HG03103 (cell line): ENCODE data around the gene SEZ6L.
"Not testable (repeated sequence)": the region's sequence is repeated elsewhere in the genome, so short reads cannot be mapped to it uniquely, and the experiment has no call there.

Source experiments
- ATAC-seq: cut with Tn5 transposase; IDR thresholded peaks from one replicate; pipeline ENCODE4 v1.9.1; 2021; ENCODE audit warnings: low read depth; ENCODE audit not compliant: unreplicated experiment

Gene SEZ6L

DNA sequence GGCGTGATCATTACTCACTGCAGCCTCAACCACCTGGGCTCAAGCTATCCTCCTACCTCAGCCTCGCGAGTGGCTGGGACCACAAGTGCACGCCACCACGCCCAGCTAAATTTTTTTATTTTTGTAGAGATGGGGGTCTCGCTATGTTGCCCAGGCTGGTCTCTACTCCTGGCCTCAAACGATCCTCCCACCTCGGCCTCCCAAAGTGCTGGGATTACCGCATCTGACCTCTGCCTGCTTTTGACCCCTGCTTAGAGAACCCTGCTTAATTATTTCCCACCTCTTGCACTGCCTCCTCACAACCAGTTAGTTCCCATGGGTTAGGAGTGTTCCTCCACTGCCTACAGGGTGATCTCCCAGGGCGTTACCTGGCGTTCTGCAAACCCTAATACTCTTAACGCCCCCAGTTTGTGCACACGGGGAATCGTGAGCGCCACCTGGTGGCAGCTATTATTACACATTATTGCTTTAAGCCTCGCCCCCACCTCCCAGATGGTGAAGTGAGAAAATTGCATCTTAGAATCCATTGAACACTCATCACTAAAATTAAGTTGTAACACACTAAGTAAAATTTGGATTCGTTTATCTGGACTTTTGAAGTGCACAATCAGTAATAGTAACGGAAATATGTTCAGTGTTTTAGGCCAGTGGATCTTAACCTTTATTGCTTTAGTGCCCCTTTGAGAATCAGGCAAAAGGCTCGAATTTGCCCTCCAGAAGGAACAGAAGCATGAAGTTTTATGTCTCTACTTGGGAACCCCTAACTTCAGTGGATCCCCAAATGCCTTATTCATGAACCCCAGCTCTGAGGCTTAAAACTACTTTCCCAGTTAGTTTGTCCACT, 198.4 kb downstream of the SEZ6L start:
- no peak for ATAC-seq

GRCh38 chr22:26372890-26373289, 203.6 kb downstream of the SEZ6L start:
- ATAC-seq, result no peak

- no peak for ATAC-seq
Measured at GRCh38 chr22:26374391-26375026, 205.2 kb downstream of the SEZ6L start.

DNA sequence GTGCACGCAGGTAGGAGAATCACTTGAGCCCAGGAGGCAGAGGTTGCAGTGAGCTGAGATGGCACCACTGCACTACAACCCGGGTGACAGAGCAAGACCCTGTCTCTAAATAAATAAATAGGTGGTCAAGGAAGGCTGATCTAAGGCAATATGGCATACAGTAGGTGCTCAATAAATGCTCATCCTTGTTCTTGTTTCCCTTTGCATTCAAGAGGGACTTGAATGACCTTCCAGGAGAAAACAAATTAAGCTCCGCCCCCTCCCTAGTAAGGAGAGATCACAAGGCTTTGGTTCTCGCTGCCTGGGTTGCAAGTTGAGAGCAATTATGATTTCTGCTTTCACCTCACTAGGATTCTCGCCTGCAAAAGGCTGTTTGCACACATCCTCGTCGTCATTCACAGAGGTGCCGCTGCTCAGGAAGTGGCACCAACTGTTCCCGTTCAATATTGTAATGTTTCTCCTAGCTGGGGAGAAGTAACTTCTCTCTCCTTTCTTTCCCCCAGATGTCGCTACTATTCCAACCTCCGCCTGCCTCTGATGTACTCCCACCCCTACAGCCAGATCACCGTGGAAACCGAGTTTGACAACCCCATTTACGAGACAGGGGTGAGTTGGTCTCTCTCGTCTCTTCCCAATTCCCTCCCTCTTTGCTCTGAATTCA, 208.0 kb downstream of the SEZ6L start:
- no peak for ATAC-seq

DNA sequence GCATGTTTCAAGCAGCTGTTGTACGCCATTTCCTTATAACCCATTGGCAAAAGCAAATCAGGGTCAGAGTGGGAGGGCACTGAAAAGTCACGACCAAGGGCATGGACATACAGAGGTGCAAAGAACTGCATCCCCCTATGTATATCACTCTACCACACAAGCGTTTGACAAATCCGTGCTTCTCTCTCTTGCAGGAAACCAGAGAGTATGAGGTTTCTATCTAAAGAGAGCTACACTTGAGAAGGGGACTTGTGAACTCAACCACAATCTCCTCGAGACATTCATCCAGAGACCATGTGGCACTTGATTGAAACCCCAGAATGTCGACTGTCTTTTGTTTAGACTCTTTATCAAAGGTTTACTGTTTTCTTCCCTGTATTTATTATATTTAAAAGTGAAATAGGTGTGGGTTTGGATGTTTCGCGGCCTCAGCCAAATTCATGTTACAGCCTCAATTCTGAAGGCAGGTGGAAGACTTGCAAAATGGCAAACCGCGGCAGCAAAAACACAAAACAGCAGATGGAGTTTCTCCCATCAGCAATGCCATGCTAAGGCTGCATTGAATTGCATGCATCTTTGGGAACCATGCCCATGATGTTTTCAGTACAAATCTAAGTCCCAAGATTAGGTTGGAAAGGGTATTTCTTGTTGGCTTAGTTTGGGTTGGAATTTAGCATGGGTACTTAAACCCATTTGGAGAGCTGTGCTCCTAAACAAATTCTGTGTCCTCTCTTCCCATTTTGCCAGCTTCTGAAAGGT, 211.0 kb downstream of the SEZ6L start:
- no peak for ATAC-seq

DNA sequence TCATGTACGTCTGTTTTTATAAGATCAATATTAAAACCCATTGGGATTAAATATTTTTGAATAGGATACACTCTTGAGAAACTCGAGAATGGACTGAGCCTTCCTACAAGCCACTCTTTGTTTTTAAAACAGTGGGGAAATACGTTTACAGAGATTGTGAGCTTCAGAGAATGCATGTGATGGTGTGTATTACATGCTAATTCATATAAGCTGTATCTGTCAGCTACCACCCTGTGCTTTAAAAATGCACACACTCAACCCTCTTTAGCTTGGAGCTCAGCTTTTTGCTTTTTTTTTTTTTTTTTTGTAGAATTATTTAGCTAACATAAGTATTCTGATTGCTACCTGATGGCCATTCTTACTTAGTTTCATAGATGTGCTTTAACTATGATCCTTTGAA, 213.5 kb downstream of the SEZ6L start:
- ATAC-seq, result no peak

DNA sequence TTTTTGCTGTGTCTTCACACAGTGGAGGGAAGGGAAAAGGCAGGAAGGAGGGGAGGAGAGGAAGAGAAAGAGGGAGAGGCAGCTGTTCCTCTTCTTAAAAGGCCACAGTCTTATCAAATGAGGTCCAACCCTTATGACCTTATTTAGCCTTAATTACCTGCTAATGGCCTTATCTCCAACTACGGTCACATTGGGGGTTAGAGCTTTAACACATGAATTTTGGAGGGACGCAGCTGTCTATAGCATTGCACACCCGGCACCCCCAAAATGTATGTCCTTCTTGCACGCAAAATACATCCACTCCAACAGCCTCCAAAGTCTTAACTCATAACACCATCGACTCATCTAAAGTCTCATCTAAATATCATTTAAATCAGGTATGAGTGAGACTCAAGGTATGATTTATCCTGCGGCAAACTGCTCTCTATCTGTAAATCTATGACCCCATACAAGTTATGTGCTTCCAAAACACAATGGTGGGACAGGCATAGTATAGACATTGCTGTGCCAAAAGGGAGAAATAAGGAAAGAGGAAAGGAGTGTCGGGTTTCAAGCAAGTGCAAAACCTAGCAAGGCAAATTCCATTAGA, 214.8 kb downstream of the SEZ6L start:
- no peak for ATAC-seq

DNA sequence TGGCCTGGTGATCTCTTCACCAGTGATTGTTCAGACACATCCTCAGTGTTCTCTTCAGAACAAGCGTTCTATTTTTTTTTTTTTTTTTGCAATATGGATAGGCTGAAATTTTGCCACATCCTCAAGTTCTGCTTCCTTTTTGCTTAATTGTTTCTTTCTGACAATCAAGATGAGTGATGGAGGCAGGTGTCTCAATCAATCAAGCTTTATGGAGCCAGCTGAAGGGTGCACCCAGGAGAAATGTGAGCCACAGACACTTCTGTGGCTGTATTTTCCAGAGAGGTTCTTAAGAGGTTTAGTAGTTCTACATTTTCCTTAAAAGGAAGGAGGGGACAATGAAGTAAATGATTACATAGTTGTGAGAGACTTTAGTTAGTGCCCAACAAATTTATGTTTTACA, 215.9 kb downstream of the SEZ6L start:
- ATAC-seq, result no peak

DNA sequence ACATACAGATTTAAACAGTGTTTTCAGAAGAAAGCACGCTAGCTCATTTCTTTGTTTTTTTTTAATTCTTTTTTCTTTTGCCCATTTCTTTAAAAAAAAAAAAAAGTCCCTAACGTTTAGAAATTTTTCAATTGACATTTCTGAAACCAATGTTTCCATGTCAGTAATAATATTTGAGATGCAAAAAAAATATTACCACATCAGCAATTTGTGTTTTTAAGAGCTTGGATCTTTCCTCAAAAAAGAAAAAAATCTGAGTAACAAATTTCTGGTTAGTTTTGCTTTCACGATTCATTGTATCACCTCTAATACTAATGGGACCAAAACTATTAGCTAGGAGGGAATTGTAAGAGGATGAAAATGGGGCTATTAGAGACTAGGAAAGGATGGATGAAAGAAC, 219.9 kb downstream of the SEZ6L start:
- no peak for ATAC-seq

GRCh38 chr22:26391091-26391490, 221.8 kb downstream of the SEZ6L start:
- ATAC-seq, result no peak

DNA sequence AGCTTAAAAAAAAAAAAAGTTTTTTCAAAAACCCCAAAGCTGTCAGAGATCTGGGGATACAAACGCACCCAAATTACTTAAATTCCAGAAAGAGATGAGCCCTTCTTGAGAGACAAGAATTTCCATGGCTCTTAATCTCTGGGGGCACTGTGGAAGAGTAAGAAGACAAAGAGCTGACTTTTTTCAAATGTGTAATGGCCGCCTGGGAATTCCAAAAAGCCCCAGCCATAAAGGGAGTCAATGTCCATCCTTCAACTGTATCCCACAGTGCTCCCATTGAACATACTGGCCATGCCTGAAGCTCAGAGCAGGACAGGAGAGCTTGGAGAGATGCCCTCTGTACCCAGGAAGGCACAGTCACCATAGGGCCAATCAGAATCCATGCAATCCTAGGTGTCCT, 222.4 kb downstream of the SEZ6L start:
- ATAC-seq, result no peak

- no peak for ATAC-seq
Measured at GRCh38 chr22:26393929-26394328, 224.7 kb downstream of the SEZ6L start.

- no peak for ATAC-seq
Measured at GRCh38 chr22:26394777-26395176, 225.5 kb downstream of the SEZ6L start.

DNA sequence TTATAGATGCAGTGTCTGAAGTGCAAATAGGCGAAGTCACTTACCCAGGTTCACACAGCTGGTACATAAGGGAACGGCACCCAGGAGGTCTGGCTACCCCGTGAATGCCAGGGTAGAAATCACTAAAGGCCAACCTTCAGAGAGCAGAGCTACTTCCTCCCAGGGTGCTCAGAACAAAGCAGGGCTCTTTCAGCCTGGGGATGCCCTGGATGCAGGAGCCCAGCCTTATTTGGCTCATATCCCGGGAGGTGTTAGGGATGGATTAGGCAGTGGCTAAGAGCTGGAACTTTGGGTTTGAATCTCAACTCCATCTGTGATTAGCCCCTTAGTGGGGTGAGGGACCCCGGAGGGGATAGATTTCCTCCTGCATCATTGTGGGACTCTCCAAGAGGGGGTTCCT, 226.7 kb downstream of the SEZ6L start:
- no peak for ATAC-seq

DNA sequence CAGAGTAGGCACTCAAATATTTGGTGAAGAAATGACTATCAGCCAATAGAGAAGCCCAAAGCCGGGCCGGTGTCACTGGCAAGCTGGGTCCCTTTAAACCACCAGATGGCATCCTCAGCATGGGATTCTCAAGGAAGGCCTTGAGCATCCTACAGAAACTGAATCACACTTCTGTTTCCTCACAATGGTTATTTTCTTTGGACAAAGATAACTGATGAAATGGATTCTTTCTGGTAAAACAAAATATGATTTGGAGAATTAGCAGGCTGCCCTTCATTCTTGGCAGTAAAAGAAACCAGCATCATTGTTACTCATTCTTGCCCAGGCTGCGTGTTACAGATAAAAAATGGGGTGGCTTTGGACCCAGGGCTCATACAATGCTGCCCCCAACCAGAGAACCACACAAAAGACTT, 229.5 kb downstream of the SEZ6L start:
- ATAC-seq, result no peak

DNA sequence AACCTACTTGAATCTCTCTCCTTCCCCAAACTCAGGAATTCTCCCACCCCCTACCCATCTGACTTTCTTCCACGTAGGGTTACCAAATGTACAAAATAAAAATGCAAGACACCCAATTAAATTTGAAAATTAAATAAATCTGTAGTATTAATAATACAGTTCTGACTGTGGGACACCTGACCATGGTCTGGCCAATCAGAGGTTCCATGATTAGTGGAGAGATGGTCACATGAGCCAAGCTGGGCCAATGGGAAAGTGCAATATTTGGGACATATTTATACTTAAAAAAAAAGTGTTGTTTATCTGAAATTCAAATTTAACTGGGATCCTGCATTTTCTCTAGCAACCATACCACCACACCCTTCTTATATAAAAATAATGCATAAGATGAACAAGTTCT, 230.0 kb downstream of the SEZ6L start:
- no peak for ATAC-seq

GRCh38 chr22:26401726-26402125, 232.5 kb downstream of the SEZ6L start:
- ATAC-seq, result no peak

DNA sequence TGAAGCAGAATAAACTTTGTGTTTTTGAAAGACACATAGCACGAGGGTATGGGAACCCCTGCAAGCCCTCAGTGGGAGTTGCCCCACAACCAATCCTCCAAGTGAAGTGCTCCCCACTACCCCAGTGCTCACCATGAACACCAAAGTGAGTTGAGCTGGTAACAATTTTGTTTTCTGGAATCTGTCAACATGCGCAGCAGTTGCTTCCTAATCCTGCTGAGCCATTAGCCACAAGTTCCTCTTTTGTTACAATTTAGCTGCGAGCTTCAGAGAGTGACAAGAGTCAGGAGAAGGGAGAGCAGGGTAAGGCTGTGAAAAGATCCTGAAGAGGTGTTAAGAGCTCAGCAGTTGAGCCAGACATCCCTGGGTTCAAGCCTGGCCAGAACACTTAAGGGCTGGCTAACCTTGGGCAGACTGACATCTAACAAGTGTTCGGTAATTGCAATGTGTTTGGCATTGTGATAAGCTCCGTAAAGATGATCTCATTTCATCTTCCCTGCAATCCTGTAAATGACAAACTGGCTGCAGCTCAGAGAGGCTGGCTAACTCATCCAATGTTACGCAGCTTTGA, 235.7 kb downstream of the SEZ6L start:
- no peak for ATAC-seq

- ATAC-seq, result no peak
Measured at GRCh38 chr22:26406118-26406517, 236.9 kb downstream of the SEZ6L start.

DNA sequence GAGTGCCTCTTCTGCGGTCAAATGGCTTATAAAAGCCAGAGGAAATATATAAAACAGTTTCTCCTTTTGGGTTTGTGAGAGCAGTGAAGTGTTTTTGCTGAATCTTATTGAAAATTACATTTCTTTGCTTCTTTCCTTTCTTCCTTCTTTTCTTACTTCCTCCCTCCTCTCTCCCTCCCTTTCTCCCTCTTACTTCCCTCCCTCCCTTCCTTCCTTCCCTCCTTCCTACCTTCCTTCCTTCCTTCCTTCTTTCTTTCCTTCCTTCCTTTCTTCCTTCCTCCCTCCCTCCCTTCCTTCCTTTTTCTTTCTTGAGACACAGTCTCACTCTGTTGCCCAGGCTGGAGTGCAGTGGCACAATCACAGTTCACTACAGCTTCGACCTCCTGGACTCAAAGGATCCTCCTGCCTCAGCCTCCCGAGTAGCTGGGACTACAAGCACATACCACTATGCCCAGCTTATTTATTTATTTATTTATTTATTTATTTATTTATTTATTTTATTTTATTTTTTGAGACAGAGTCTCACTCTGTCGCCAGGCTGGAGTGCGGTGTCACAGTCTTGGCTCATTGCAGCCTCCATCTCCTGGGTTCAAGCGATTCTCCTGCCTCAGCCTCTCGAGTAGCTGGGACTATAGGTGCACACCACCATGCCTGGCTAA, 239.4 kb downstream of the SEZ6L start:
- ATAC-seq, result not testable (repeated sequence)
